Hepatocyte (in vitro differentiated cells): ENCODE data around the gene SLC19A2. TPM values are rescaled to one million over a fixed set of nuclear protein-coding genes. Genes with fewer than 3 reads are reported as not detected.

Source experiments
- polyA plus RNA-seq: library from polyadenylated mRNA; unstranded; fragments of >200 nt; fragmentation: Nextera tagmentation; extraction: Ambion mirVana; gene quantifications from 2 replicates; pipeline ENCODE4 v1.2.1, GENCODE V29; 2016
- small RNA-seq: library from RNA; depleted of rRNA; stranded (forward); fragments of <200 nt; gene quantifications from one replicate; pipeline ENCODE3, GENCODE V24; 2014
- total RNA-seq: library from RNA; depleted of rRNA; stranded (reverse); fragments of >200 nt; gene quantifications from 2 replicates; pipeline ENCODE4 v1.2.3, GENCODE V29; 2014

Gene SLC19A2
- total and polyA plus RNA-seq, 2 experiments from 2014 or later: 15.0 to 41.7 TPM

Small RNAs within 50 kb of the gene (small RNA-seq; reads per million reads assigned to genes)
- gene AL021068.2: not detected

Other genes with a start within 250 kb of the SLC19A2 start
- gene NME7, start 118.1 kb downstream of the SLC19A2 start, total RNA-seq: 13.7 and 25.4 TPM in 2 replicates
- 65.2 and 76.5 TPM in 2 replicates for gene NME7, start 118.1 kb downstream of the SLC19A2 start, polyA plus RNA-seq
- 22.3 and 29.6 TPM in 2 replicates for gene BLZF1, start 117.7 kb downstream of the SLC19A2 start, total RNA-seq
- 16.3 and 17.1 TPM in 2 replicates for gene BLZF1, start 117.7 kb downstream of the SLC19A2 start, polyA plus RNA-seq
- gene CCDC181, start 58.5 kb downstream of the SLC19A2 start, total RNA-seq: 0.52 and 1.3 TPM in 2 replicates
- gene CCDC181, start 58.5 kb downstream of the SLC19A2 start, polyA plus RNA-seq: 0.79 and 1.1 TPM in 2 replicates
- 24.0 and 34.2 TPM in 2 replicates for gene F5, start 100.5 kb upstream of the SLC19A2 start, total RNA-seq
- 20.4 and 21.5 TPM in 2 replicates for gene F5, start 100.5 kb upstream of the SLC19A2 start, polyA plus RNA-seq
- gene SELP, start 144.2 kb upstream of the SLC19A2 start, total RNA-seq: 0.24 and 0.27 TPM in 2 replicates
- 0.34 TPM in 1 of 2 replicates, not detected in the other for gene SELP, start 144.2 kb upstream of the SLC19A2 start, polyA plus RNA-seq
- 0.96 and 1.5 TPM in 2 replicates for gene SELL, start 225.7 kb upstream of the SLC19A2 start, total RNA-seq
- gene SELL, start 225.7 kb upstream of the SLC19A2 start, polyA plus RNA-seq: 1.1 and 2.2 TPM in 2 replicates
- 0.03 and 0.12 TPM in 2 replicates for gene SELE, start 248.1 kb upstream of the SLC19A2 start, total RNA-seq
- gene SELE, start 248.1 kb upstream of the SLC19A2 start, polyA plus RNA-seq: not detected in 2 replicates